Neural progenitor cell (in vitro differentiated cells): ENCODE measurements around the gene ST7.

Experiments
- CTCF ChIP-seq: fragments of 200-600 bp; sonication (generic); IDR thresholded peaks from 2 replicates; pipeline ENCODE4 v1.5.1; 2017; ENCODE audit warnings: antibody characterized with exemption, mild to moderate bottlenecking
- EZH2 ChIP-seq: fragments of 200-600 bp; sonication (generic); IDR thresholded peaks from 2 replicates; pipeline ENCODE4 v1.6.1; 2017; ENCODE audit warnings: antibody characterized with exemption, mild to moderate bottlenecking, moderate library complexity

GRCh38 chr7:117097860-117098259, 144.6 kb downstream of the ST7 start:
- TF ChIP-seq EZH2 (no peak), CTCF (no peak)
